Activated CD4-positive, alpha-beta T cell treated with anti-CD3 and anti-CD28 coated beads, Interleukin-2, amount 50 U/mL, for 24 hours (primary cell): ENCODE measurements around the gene RNF40.

Source experiments
- DNase-seq, 2 donors: peaks; one replicate each; pipeline ENCODE4 v3.0.0-alpha.2; 2020; ENCODE audit warnings: low read depth in 1 of 2, low spot score in 1 of 2

RNF40 gene

GRCh38 chr16:30740364-30741251, 21.5 kb upstream of the RNF40 start:
- no peak for DNase-seq

GRCh38 chr16:30741461-30741914, 20.6 kb upstream of the RNF40 start:
- DNase-seq, result no peak

GRCh38 chr16:30743716-30744115, 18.4 kb upstream of the RNF40 start:
- no peak for DNase-seq

GRCh38 chr16:30744183-30744582, 17.9 kb upstream of the RNF40 start:
- no peak for DNase-seq

GRCh38 chr16:30745082-30745481, 17.0 kb upstream of the RNF40 start:
- no peak for DNase-seq

GRCh38 chr16:30746638-30747175, 15.4 kb upstream of the RNF40 start:
- no peak for DNase-seq

- no peak for DNase-seq
Measured at GRCh38 chr16:30747331-30747730, 14.8 kb upstream of the RNF40 start.

- DNase-seq, result peak; percentile 91 to 94
Measured at GRCh38 chr16:30747799-30748633, 14.1 kb upstream of the RNF40 start, which contains the start of gene PHKG2. Gene PHKG2 (plus strand): TSS chr16:30748425. CDS start chr16:30748821, 396 bp downstream.

GRCh38 chr16:30748634-30749445, 13.3 kb upstream of the RNF40 start:
- DNase-seq, result no peak

GRCh38 chr16:30750201-30750600, 11.9 kb upstream of the RNF40 start:
- DNase-seq, result no peak

- DNase-seq, result no peak
Measured at GRCh38 chr16:30750876-30751465, 11.2 kb upstream of the RNF40 start.

GRCh38 chr16:30753596-30753995, 8.5 kb upstream of the RNF40 start:
- DNase-seq, result no peak

- no peak for DNase-seq
Measured at GRCh38 chr16:30755955-30756780, 6.0 kb upstream of the RNF40 start.

- DNase-seq, result no peak
Measured at GRCh38 chr16:30756781-30757100, 5.4 kb upstream of the RNF40 start.

GRCh38 chr16:30757316-30757715, 4.8 kb upstream of the RNF40 start:
- no peak for DNase-seq

GRCh38 chr16:30758988-30759491, 3.1 kb upstream of the RNF40 start:
- no peak for DNase-seq

- DNase-seq, result no peak
Measured at GRCh38 chr16:30760001-30760559, 2.0 kb upstream of the RNF40 start.

GRCh38 chr16:30760577-30761426, 1.3 kb upstream of the RNF40 start:
- no peak for DNase-seq
